HL-60 (cell line): Measurements from ENCODE around the gene TUBB4A.
"Not testable (repeated sequence)": the region's sequence is repeated elsewhere in the genome, so short reads cannot be mapped to it uniquely, and the experiment has no call there.

ENCODE experiments used
- DNase-seq, 2 experiments: peaks; one replicate each; pipeline ENCODE4 v3.0.0-alpha.2; 2010 to 2020; ENCODE audit warnings: low read depth in 1 of 2, low spot score in 1 of 2
- H3K27ac ChIP-seq: fragments of 250-450 bp; sonication (Bioruptor Pico); replicated peaks from 2 replicates; pipeline ENCODE4 v1.5.1; 2020; ENCODE audit warnings: mild to moderate bottlenecking, moderate library complexity
- H3K27me3 ChIP-seq: fragments of 250-450 bp; sonication (Bioruptor Pico); 2 replicates; pipeline ENCODE4 v1.5.1; 2021; ENCODE audit warnings: mild to moderate bottlenecking, moderate library complexity; ENCODE audit not compliant: insufficient read depth, poor library complexity, severe bottlenecking
- H3K4me3 ChIP-seq: replicated peaks from 2 replicates; pipeline ENCODE4 v1.5.1; 2011; ENCODE audit warnings: mild to moderate bottlenecking, control low read depth, low read length; ENCODE audit not compliant: insufficient read depth
- GABPA ChIP-seq: IDR thresholded peaks from 2 replicates; pipeline ENCODE4 v1.6.1; 2012; ENCODE audit warnings: low read depth
- POLR2AphosphoS5 ChIP-seq: IDR thresholded peaks from 2 replicates; pipeline ENCODE4 v1.6.1; 2012; ENCODE audit warnings: low read depth
- SPI1 ChIP-seq: IDR thresholded peaks from 2 replicates; pipeline ENCODE4 v1.6.1; 2012; ENCODE audit warnings: low read depth, mild to moderate bottlenecking, borderline replicate concordance
- long read RNA-seq: library from polyadenylated mRNA; unstranded; transcript quantifications from one replicate; pipeline ENCODE4 v2.0.0, GENCODE V29; 2020
- TF ChIP-seq, protein P1 (sequence below): IDR thresholded peaks from 2 replicates; pipeline ENCODE4 v1.6.1; 2012; ENCODE audit warnings: low read depth; ENCODE audit not compliant: insufficient replicate concordance
- TF ChIP-seq, protein P2 (sequence below): IDR thresholded peaks from one replicate; pipeline ENCODE4 v1.5.1; 2011; ENCODE audit warnings: low read length, control low read depth, inconsistent platforms; ENCODE audit not compliant: insufficient read depth

TUBB4A gene
- long read RNA-seq = 0 reads

- no peak for TF ChIP-seq SPI1
- TF ChIP-seq POLR2AphosphoS5 = no peak
- TF ChIP-seq, protein P1, sequence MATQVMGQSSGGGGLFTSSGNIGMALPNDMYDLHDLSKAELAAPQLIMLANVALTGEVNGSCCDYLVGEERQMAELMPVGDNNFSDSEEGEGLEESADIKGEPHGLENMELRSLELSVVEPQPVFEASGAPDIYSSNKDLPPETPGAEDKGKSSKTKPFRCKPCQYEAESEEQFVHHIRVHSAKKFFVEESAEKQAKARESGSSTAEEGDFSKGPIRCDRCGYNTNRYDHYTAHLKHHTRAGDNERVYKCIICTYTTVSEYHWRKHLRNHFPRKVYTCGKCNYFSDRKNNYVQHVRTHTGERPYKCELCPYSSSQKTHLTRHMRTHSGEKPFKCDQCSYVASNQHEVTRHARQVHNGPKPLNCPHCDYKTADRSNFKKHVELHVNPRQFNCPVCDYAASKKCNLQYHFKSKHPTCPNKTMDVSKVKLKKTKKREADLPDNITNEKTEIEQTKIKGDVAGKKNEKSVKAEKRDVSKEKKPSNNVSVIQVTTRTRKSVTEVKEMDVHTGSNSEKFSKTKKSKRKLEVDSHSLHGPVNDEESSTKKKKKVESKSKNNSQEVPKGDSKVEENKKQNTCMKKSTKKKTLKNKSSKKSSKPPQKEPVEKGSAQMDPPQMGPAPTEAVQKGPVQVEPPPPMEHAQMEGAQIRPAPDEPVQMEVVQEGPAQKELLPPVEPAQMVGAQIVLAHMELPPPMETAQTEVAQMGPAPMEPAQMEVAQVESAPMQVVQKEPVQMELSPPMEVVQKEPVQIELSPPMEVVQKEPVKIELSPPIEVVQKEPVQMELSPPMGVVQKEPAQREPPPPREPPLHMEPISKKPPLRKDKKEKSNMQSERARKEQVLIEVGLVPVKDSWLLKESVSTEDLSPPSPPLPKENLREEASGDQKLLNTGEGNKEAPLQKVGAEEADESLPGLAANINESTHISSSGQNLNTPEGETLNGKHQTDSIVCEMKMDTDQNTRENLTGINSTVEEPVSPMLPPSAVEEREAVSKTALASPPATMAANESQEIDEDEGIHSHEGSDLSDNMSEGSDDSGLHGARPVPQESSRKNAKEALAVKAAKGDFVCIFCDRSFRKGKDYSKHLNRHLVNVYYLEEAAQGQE = no peak
- TF ChIP-seq, protein P2, sequence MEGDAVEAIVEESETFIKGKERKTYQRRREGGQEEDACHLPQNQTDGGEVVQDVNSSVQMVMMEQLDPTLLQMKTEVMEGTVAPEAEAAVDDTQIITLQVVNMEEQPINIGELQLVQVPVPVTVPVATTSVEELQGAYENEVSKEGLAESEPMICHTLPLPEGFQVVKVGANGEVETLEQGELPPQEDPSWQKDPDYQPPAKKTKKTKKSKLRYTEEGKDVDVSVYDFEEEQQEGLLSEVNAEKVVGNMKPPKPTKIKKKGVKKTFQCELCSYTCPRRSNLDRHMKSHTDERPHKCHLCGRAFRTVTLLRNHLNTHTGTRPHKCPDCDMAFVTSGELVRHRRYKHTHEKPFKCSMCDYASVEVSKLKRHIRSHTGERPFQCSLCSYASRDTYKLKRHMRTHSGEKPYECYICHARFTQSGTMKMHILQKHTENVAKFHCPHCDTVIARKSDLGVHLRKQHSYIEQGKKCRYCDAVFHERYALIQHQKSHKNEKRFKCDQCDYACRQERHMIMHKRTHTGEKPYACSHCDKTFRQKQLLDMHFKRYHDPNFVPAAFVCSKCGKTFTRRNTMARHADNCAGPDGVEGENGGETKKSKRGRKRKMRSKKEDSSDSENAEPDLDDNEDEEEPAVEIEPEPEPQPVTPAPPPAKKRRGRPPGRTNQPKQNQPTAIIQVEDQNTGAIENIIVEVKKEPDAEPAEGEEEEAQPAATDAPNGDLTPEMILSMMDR = no peak
- no peak for TF ChIP-seq GABPA
- no peak for DNase-seq
- Histone ChIP-seq H3K27me3 (peaks cover 23% of the 10 kb centered on the region), H3K4me3 (peak within 1 kb of the TSS; percentile 18), H3K27ac (no peak within 1 kb of the TSS)
Observed at GRCh38 chr19:6501740-6502648, at the start of gene TUBB4A. TSS of gene TUBB4A (minus strand) at chr19:6502309. CDS start at chr19:6502212, 97 bp downstream.

GRCh38 chr19:6551091-6551490, 49.0 kb upstream of the TUBB4A start:
- H3K27me3 ChIP-seq = no peaks in the 10 kb centered on the region
- DNase-seq = no peak
- TF ChIP-seq POLR2AphosphoS5 (no peak), GABPA (no peak), SPI1 (no peak)
- TF ChIP-seq, protein P2 = no peak
- H3K4me3 ChIP-seq = no peak overlapping the region
- no peak overlapping the region for H3K27ac ChIP-seq

DNA sequence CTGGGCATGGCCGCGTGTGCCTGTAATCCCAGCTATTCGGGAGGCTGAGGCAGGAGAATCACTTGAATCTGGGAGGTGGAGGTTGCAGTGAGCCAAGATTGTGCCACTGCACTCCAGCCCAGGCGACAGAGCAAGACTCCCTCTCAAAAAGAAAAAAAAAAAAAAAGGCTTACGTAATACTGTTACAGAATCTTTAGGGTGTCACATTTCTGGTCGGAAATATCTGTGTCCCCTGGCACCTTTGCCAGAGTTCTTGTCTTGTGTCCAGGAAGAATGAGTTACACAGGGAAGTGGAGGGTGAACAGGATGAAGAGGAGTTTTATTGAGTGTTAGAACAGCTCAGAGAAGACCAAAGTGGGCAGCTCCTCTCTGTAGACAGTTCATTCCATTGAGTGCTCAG, 48.6 kb upstream of the TUBB4A start:
- DNase-seq, H3K27ac ChIP-seq, H3K27me3 ChIP-seq, H3K4me3 ChIP-seq: not testable (repeated sequence)

GRCh38 chr19:6543866-6544347, 41.8 kb upstream of the TUBB4A start:
- H3K27ac ChIP-seq = no peak overlapping the region
- TF ChIP-seq, protein P2 = no peak
- TF ChIP-seq GABPA = no peak
- TF ChIP-seq SPI1 = no peak
- no peak for TF ChIP-seq POLR2AphosphoS5
- TF ChIP-seq, protein P1 = no peak
- no peaks in the 10 kb centered on the region for H3K27me3 ChIP-seq
- H3K4me3 ChIP-seq = no peak overlapping the region
- DNase-seq = no peak
